ENCODE results near the gene WFDC1.

GRCh38 chr16:84253173-84253572 lies 41.5 kb upstream of the WFDC1 start:
- TF ChIP-seq EZH2 (IDR thresholded peaks at IDR 0.05; ENCODE audit: insufficient read depth, low read length): no peak
- no peak for TF ChIP-seq CTCF (IDR thresholded peaks at IDR 0.05; ENCODE audit: insufficient read depth, low read depth, low read length)

Data from astrocyte (in vitro differentiated cells and primary cell).